Measurements from ENCODE around the gene GPR132. TPM values are rescaled to one million over a fixed set of nuclear protein-coding genes. Genes with fewer than 3 reads are reported as not detected.
"Not testable (repeated sequence)": the region's sequence is repeated elsewhere in the genome, so short reads cannot be mapped to it uniquely, and the experiment has no call there.

Gene GPR132
- total RNA-seq, 1 donor from 2014 or later: 0.40 TPM

DNA sequence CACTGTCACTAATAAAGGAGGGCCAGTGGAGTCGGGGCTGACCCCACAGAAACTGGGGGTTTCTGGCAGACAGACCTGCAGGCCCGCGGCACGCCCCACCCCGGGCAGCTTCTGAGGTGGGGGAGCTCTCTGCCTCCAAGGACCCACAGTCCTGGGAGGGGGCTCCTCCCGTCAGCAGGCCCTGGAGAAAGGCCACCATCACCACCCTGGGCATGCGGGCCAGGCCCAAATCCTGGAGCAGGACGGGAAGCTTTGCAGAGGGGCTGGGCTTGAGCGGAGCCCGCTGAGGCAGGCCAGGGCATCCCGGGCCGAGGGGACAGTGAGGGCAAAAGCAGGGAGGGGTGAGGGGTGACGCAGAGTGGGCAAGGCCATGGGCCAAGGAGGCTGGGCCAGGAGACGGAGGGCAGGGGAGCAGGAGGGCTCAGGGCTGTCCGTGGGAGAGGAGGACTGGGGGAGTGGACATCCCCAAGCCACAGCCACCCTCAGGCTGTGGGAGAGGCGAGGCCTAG lies 11.1 kb upstream of the GPR132 start:
- DNase-seq (ENCODE audit: low spot score): no peak
- no peak for ATAC-seq

DNA sequence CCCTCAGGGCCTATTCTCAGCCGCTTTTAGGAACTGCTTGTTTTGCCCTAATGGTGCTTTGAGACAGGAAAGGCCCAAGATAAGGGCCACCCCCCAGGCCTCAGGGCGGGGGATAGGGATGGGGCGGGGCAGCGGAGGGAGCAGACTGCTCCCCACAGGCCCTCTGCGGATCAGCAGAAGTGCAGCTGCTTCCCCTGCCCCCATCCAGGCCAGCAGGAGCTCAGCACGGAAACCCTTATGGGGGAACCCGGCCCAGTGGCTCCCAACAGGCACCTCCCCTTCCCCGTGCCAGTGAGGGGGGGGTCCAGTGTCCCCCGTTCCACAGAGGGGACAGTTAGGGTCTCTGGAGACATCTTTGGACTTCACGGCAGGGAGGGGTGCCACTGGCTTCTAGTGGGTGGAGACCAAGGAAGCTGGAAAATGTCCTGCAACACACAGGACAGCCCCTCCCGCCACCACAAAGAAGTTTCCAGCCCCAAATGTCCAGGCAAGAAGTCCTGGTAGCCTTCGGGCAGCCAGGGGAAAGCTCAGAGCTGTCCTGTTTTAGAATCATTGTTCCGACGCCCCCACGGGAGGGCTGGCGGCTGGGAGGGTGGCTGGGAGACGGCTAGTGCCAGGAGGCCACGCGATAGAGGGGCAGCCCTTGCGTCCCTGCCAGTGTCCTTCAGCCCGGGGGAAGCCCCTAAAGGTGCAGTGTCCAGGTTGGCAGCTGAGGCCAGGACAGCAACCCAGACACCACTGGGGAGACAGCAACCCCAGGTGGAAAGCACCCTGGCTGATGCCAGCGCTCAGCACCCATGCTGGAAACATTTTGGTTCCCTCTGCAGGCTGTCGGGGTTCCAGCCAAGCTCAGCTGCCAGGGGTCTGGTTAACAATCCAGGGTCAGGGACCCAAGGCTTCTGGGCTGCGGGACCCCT lies 10.4 kb upstream of the GPR132 start:
- peak; percentile 51 for DNase-seq (ENCODE audit: low spot score)

DNA sequence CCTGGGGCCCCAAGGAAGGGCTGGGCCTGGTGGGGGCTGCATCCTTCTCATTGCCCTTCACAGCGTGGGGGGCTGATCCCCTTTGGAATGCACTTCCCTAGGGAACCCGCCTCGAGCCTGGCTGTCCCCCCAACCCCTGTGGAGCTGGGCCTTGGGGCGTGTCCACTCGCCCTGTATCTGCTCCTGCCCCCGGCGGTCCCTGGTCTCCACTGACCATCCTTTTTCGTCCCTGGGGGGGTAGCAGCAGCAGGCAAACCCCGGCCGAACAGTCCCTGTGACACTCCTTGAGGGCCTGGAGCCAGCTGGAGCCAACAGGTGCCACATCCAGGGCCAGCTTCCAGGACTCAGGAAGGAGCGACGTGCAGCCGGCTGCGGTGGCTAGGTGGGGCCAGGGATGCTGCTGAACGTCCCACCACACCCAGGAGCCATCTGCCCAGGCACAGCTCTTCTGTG lies 9.4 kb upstream of the GPR132 start:
- ATAC-seq (no peak), DNase-seq (ENCODE audit: low spot score) (no peak)

More for the DNA sequence above, 10.4 kb upstream of the GPR132 start:
- ATAC-seq: peak; percentile 75

DNA sequence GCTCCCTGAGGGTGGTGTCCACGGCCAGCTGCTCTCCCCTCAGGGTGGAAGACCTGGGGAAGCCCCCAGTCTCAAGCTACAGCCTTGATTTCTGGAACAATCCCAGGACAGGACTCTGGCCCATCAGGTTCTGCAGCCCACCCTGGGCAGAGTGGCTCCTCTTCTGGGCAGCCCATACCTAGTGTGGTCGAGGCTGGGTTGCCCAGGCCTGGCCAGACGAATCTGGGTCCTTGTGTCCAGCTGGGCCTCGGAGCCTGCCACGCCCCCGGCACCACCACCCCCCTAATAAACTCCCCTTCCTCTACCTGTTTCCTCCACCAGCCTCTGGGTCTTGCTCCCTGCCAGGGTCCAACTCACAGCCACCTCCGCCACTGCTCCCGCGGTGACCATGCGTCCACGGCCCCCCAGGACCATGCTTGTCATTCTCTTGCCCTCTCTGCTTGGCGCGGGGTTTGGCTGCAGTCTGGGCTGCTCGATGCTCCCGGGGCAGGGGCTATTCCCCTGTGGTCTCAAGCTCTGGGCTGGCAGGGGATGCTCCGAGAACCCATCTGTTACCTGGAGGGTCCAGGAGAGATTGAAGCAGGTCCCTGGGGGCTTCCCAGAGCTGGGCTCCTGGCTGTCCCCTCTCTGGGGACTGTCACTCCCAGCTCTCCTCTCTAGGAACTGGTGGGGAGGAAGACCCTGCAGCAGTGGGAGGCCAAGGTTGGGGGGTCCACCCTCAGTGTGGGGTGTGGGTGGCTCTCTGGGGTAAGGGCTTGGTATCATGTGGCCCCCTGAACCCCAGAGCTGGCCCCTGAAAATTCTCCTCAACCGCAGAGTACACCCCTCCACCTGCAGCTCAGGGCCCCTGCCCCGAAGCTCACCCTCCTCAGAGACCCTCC lies 8.7 kb upstream of the GPR132 start:
- DNase-seq (ENCODE audit: low spot score): no peak
- ATAC-seq: no peak

DNA sequence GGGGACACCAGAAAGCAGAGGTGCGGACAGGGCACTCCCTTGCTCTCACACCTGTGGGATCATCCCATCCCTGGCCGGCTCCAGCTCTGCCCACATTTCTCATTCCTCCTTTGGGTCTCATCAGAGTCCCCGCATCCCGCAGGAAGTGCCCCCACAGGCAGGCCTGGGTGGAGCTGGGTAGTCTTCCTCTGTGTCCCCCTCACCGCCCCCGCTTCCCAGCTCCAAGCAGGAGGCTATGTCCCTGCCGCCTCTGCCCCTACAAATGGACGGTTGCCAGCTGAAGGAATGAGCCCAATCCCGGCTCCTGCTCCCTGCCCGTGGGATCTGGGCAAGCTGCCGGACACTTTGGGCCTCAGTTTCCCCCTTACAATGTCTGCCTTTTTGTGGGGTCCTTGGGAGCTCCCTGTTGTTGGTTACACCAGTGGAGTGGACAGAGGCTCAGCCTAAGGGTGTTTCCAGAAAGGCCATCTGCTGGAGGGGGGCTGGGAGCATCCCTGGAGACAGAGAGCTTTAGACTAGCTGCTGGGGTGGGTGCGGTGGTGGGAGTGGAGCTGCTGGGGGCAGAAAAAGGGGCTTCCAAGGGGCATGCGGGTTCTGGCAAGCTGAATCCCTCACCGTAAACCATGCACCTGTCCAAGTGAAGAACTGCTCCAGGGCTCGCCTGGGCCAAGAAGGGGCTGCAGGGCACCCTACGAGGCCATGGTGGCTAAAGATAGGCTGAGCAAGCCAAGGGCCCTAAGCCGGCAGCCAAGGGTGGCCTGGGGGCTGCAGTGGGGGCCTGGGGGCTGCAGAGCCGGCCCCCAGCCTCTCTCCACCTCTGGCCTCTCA lies 7.9 kb upstream of the GPR132 start:
- no peak for DNase-seq (ENCODE audit: low spot score)
- no peak for ATAC-seq

DNA sequence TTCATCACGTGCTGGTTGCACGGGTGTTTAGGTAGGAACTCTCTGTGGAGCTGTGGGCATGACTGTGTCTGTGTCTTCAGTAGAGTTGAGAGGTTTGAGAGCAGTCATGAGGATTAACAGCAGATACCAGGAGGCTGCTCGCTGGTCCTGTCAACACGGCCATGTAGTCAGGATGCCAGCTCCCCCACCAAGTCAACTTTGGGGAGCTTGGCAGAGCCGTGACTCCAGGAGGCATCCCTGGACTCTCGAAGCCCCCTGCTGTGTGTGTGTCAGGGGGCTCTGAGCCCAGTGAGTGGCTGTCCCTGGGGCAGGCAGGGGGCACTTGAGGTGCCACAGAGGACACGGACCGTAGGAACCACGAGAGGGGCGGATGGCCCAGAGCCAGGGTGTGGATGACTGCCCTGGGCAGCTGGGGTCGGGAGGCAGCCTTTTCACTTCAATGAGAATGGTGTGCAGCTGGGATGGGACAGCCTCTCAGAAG lies 7.2 kb upstream of the GPR132 start:
- DNase-seq (ENCODE audit: low spot score) (no peak), ATAC-seq (no peak)

DNA sequence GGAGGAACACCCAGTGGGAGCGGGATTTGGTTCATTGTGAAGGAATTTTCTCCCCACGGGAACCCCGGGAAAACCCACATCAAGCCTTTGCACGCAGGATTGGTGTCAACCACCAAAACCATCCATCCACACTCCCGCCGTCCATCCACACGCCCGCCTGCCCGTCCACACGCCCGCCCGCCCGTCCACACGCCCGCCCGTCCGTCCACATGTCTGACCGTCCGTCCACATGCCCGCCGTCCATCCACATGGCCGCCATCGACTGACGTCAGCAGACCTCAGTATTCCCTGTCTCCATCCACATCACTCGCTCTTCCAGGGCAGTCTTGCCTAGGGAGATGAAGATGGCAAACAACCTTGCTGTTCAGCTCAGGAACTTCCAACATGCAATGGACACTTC lies 6.7 kb upstream of the GPR132 start:
- DNase-seq (ENCODE audit: low spot score): no peak
- ATAC-seq: no peak

DNA sequence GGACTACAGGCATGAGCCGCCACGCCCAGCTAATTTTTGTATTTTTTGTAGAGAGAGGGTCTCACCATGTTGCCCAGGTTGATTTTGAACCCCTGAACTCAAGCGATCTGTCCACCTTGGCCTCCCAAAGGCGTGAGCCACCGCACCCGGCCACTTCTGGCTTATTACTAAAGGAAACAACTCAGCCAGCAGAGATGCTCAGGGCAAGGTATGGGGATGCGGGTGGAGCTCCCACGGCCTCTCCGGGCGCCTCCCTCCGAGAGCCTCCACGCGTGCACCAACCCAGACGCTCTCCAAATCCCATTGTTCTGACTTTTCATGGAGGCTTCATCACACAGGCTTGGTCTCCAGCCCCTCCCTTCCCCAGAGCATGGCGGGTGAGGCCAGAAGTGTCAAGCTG lies 6.1 kb upstream of the GPR132 start:
- DNase-seq (ENCODE audit: low spot score) (no peak), ATAC-seq (no peak)

DNA sequence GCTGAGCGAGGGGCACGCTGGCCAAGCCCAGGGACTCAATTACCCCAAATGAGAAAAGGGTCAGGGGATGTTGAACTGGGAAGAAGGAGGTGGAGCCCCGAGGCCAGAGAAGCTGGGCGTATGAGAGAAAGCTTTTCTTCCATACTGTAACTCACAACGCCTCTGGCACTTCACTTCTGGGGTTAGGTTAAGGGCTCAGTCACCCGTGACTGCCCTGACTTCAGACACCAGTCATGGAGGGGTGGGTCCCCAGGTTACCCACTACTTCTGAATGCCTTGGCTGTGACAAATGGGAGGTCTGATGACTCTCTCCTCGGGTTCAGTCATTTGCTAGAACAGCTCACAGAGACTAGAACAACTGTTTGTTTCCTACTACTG lies 5.5 kb upstream of the GPR132 start:
- DNase-seq (ENCODE audit: low spot score) (no peak), ATAC-seq (no peak)

DNA sequence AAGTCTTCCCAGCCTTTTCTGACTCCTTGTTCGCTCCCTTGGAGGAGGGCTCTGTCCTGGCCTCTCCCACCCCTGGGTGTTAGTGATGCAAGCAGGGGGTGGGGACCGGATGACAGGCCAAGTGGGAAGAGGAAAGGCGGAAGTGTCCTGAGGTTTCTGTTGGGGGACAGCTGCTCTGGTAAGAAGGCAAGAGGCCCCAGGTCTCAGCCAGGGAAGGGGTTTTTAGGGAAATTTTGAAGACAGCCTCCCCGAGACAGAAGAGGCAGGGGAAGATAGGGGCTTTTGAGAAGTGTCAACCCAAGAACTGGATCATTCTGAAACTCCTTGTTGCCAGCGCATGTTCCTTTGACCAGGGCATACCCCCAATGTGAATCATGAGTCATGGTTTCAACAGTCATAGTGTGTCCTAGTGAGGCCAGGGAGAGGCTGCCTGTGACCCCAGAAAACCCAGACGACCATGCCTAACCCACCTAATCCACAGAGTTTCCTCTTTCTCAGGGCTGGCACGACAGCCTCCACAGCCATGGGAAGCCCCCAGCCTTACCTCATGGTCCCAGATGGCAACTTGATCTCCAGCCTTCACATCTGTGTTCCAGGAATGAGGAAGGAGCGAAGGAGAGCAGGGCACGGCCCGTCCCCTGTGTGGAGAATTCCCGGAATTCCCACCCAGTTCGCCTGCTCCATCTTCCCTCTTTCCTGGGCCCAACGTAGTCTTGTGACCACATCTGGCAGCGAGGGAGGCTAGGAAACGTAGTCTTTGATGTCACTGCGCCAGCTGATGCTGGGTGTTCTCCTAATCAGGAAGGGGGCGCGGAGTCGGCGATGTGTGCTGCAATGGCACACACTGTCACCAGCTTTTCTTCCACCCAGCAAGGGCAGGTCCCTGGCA lies 4.9 kb upstream of the GPR132 start:
- ATAC-seq (peak; percentile 31), DNase-seq (ENCODE audit: low spot score) (peak; percentile 50)

DNA sequence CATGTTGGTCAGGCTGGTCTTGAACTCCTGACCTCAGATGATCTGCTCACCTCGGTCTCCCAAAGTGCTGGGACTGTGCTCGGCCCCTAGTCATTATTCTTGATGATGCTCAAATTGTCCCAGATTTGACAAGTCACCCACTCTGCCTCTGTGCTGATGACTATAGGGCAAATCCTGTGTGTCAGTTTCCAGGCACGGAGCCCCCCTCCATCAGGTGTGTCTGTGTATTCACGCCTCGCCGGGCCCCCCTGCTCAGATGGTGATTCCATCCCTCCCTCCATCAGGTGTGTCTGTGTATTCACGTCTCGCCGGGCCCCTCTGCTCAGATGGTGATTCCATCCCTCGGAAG lies 4.3 kb upstream of the GPR132 start:
- ATAC-seq (no peak), DNase-seq (ENCODE audit: low spot score) (no peak)

DNA sequence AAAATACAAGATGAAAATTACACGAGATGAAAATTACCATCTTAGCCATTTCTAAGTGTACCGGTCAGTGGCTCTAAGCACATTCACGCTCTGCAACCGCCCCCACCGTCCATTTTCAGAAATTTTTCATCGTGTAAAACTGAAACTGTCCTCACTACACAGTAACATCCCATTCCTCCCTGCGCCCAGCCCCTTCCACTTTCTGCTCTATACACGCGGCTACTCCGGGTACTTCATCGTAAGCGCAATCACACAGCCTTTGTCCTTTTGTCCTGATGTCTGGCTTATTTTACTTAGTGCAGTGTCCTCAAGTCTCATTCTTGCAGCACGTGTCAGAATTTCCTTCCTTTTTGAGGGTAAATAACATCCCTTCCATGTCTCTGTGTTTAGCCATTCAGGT lies 3.6 kb upstream of the GPR132 start:
- DNase-seq (ENCODE audit: low spot score) (no peak), ATAC-seq (no peak)

DNA sequence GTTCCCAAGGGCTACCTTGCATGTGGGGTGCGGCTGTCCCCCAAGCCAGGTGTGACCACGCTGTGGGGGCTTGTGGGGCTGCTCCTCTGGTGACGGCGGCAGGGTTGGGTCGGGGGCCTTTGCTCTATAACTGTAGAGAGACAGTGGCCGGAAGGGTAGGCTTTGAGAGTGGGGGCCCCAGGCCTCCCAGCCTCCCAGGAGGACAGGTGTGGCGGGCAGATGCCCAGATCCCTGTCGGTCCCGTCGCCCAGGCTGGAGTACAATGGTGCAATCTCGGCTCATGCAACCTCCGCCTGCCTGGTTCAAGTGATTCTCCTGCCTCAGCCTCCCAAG lies 2.7 kb upstream of the GPR132 start:
- DNase-seq (ENCODE audit: low spot score): no peak
- no peak for ATAC-seq

DNA sequence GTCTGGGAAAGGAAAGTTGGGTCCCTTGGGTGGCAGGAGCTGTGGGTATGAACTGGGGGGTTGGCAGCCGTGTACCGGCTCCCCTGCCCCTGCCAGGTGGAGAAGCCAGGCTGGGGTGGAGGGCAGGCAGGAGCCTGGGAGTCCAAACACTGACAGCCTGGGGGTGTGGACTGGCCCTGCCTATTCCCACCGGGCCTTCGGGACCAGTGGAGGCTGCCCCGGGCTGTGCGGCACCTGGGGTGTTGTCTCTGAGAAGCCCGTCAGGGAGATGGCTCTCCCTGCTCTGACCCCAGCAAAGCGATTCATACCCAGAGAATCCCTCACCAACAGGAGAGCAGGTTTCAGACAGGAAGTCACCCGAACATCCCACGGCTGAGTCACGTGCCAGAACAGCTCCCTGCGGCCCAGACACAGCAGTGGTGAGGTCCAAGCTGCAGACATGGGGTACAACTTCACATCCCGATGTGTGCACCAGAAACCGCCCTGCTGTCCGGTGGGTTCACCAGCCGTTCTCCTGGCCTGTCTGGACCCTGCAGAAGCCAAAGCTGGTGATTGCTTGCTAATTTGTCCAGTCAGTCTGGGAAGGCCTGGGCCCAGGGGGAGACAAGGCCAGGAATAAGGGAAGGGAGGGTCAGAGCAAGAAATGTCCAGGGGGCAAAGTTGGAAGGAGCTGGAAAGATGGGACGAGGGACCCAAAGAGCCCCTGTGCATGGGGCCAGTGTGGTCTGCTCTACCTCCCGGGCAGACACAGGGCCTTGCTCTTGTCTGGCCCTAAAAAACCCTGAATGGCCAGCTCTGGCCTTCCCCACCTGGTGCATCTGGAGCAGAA lies 2.1 kb upstream of the GPR132 start:
- DNase-seq (ENCODE audit: low spot score) (peak; percentile 43), ATAC-seq (no peak)

DNA sequence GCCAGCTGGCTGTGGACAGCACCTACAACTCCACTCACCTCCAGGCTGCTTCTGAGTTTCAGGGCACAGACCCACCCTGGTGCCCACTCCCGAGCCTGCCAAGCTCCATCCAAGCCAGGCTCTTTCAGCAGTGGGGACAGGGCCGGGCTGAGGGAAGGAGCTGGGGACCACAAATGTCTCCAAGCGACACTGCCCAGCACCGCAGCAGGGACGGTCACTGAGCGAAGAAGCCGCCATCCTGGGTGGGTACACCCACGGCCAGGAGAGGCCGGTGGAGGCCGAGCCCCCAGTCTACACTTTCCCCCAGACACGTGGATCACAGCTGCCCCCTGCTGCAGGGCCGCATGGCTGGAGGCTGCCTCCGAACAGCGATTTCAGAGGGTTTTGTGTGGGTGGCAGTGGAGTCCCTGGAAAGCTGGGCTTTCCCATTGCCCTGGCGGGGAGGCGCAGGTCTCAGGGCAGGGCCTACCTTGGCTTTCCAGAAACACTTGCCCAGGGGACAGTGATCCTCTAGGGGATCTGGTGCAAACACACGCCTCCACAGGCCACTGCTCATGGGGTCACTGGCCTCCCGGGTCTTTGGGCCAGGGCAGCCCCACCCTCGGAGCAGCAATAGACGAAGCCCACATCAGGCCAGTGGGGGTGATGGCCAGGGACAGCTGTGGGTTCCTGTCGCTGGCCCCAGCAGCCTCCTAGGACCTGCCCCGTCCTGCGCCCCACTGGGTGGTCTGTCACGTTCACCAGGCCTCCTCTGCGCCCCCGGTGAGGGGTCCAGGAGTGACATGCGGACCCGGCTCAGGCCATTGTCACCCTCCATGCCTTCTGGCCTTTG lies 1.2 kb upstream of the GPR132 start:
- ATAC-seq (no peak), DNase-seq (ENCODE audit: low spot score) (no peak)

DNA sequence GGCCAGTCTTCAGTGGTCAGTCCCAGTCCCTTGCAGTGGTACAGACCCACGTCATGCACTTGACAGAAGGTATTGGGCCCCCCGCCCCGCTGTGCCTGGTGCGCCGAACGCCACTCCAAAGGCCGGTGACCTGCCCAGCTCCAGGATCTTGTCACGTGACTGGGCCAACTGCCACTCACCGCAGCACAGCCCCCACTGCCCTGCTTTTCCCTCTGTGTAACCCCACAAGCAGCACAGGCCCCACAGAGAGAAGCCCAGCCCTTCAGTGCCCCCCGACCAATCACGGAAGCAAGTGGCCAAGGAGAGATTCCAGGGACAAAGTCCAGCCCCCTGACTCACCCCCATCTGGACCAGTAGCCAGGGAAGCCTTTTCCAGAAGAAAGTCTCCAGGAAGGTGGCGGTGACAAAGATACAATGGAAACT lies 498 bp downstream of the GPR132 start:
- ATAC-seq (peak; percentile 33), DNase-seq (ENCODE audit: low spot score) (no peak)

DNA sequence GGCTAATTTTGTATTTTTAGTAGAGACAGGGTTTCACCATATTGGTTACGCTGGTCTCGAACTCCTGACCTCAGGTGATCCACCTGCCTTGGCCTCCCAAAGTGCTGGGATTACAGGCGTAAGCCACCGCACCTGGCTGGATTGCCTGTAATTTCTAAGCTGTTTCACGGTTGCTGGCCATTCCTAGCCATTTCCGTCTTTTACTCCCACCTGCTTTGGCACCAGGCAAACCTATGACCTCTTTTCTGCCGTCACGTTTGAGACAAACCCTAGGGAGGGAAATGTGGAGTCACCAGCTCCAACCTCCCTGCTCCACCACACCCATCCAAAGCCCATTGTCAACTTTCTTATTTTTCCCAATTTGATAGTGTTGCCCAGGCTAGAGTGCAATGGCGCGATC lies 1.2 kb downstream of the GPR132 start:
- no peak for DNase-seq (ENCODE audit: low spot score)
- ATAC-seq: no peak

DNA sequence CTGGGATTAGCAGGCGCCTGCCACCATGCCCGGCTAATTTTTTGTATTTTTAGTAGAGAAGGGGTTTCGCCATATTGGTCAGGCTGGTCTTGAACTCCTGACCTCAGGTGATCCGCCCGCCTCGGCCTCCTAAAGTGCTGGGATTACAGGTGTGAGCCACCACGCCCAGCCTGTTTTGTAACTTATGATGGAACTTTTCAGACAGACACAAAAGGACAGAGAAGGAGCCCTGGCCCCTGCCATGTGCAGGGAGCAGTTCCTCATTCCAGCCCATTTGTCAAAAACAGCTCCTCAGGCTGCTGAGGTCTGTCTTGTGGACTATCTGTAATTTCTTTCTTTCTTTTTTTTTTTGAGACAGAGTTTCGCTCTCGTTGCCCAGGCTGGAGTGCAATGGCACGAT lies 1.7 kb downstream of the GPR132 start:
- DNase-seq (ENCODE audit: low spot score); ATAC-seq: not testable (repeated sequence)
